Keratinocyte (primary cell): ENCODE results near the gene CNFN.

Experiments
- CTCF ChIP-seq, 3 experiments: IDR thresholded peaks in 1 of 3; conservative IDR thresholded peaks in 1 of 3; optimal IDR thresholded peaks in 1 of 3; 2 replicates in 2 of 3; 3 replicates in 1 of 3; pipeline versions ENCODE3 to v1.5.1; 2011; ENCODE audit warnings: low read length in 3 of 3, mild to moderate bottlenecking in 3 of 3, moderate library complexity in 2 of 3, control low read depth in 1 of 3, inconsistent platforms in 1 of 3; ENCODE audit not compliant: insufficient read depth in 2 of 3; ENCODE audit errors: extremely low read depth in 1 of 3
- EZH2 ChIP-seq: IDR thresholded peaks from one replicate; pipeline ENCODE4 v1.6.1; 2012; ENCODE audit warnings: inconsistent platforms, mild to moderate bottlenecking, low read length, moderate library complexity

- TF ChIP-seq CTCF (optimal IDR thresholded peaks at IDR 0.05 in 1 of 3, IDR thresholded peaks at IDR 0.05 in 1 of 3, conservative IDR thresholded peaks at IDR 0.05 in 1 of 3; ENCODE audit: extremely low read depth in 1 of 3, insufficient read depth in 2 of 3, low read length in 3 of 3) (no peak), EZH2 (no peak)
Observed at GRCh38 chr19:42397263-42398166, 7.4 kb upstream of the CNFN start.
